ENCODE results near the gene RIPOR3.

Gene RIPOR3

DNA sequence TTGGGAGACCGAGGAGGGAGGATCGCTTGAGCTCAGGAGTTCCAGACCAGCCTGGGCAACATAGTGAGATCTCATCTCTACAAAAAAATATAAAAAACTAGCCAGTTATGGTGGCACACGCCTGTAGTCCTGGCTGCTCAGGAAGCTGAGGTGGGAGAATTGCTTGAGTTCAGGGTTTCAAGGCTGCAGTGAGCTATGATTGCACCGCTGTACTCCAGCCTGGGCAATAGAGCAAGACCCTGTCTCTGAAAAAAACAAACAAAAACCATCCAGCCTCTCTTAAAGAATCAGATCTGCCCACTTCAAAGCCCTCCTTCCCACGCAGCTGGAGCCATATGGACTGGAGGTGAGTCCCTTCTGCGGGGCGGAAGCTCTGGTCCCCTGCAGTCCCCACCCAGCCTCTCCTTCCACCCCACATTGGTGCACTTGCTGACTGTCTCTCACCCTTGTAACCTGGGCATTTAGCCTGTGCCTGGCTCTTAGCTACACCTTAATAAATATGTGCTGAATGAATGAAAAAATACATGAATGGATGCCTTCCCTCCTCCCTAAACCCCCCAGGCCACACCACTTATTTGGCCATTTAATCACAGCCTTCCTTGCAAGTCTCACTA, 32.9 kb upstream of the RIPOR3 start:
- Histone ChIP-seq H3K4me2 (ENCODE audit: low read length, poor library complexity, severe bottlenecking) (no peak overlapping the region), H3K4ac (ENCODE audit: low read depth in 1 of 2, low read length in 2 of 2) (peak overlapping the region; percentile 83 to 94), H3K36me3 (ENCODE audit: control insufficient read depth in 1 of 2, insufficient read depth in 2 of 2, low read depth in 1 of 2, low read length in 2 of 2) (no peaks in the 10 kb centered on the region), H3K4me1 (ENCODE audit: control insufficient read depth, insufficient read depth, low read depth, low read length) (peaks cover 29% of the 10 kb centered on the region), H3K27me3 (ENCODE audit: control insufficient read depth in 1 of 2, insufficient read depth in 1 of 2, low read length in 2 of 2) (no peaks in the 10 kb centered on the region), H3K23ac (ENCODE audit: low read length in 2 of 2) (no peak overlapping the region), H3K18ac (ENCODE audit: low read depth in 1 of 2, low read length in 2 of 2) (peak overlapping the region; percentile 25 to 92), H2BK12ac (ENCODE audit: low read length in 2 of 2) (peak overlapping the region; percentile 72 to 99), H2BK15ac (ENCODE audit: low read depth, poor library complexity, severe bottlenecking) (peak overlapping the region; percentile 55), H3K9me3 (ENCODE audit: control insufficient read depth, low read length) (no peaks in the 10 kb centered on the region), H3K27ac (ENCODE audit: low read length, poor library complexity, severe bottlenecking) (peak overlapping the region; percentile 89), H2AFZ (ENCODE audit: low read depth, low read length) (no peak overlapping the region), H4K91ac (ENCODE audit: low read length) (peak overlapping the region; percentile 71), H4K8ac (ENCODE audit: low read length) (peak overlapping the region; percentile 33), H3K14ac (ENCODE audit: low read length in 2 of 2) (peak overlapping the region in 1 of 2 experiments; percentile 87), H3K9ac (ENCODE audit: low read length) (peak overlapping the region; percentile 71), H3K4me3 (ENCODE audit: insufficient read depth in 1 of 2, low read depth in 1 of 2, low read length in 2 of 2) (peak overlapping the region in 1 of 2 experiments; percentile 29), H2AK5ac (ENCODE audit: low read length, severe bottlenecking) (peak overlapping the region; percentile 45), H2BK120ac (ENCODE audit: low read depth, low read length) (peak overlapping the region; percentile 23), H3K79me1 (replicated peaks; ENCODE audit: low read length, poor library complexity, severe bottlenecking) (no peaks in the 10 kb centered on the region), H2BK5ac (ENCODE audit: low read depth, low read length, poor library complexity, severe bottlenecking) (peak overlapping the region; percentile 57)
- DNase-seq: no peak
- 76% methylated on average over 7 of the region's 7 CpGs for WGBS

DNA sequence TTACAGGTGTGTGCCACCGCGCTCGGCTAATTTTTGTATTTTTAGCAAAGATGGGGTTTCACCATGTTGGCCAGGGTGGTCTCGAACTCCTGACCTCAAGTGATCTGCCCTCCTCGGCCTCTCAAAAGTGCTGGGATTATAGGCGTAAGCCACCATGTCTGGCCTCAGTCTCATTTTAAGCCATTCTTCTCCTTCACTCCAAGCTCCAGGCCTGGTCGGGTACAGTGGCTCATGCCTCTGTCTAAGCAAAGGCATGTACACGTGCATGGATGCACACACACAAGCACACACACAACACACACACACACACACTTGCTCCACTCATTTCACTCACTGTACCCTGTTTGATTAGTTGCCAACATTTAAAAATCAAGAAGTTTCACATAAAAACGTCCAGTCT, 32.3 kb upstream of the RIPOR3 start:
- Histone ChIP-seq H3K4me1 (ENCODE audit: control insufficient read depth, insufficient read depth, low read depth, low read length) (peaks cover 25% of the 10 kb centered on the region), H4K8ac (ENCODE audit: low read length) (no peak overlapping the region), H2BK15ac (ENCODE audit: low read depth, poor library complexity, severe bottlenecking) (peak overlapping the region; percentile 73), H2BK120ac (ENCODE audit: low read depth, low read length) (no peak overlapping the region), H3K4me2 (ENCODE audit: low read length, poor library complexity, severe bottlenecking) (no peak overlapping the region), H4K91ac (ENCODE audit: low read length) (peak overlapping the region; percentile 58), H3K79me1 (replicated peaks; ENCODE audit: low read length, poor library complexity, severe bottlenecking) (no peaks in the 10 kb centered on the region), H3K4ac (ENCODE audit: low read depth in 1 of 2, low read length in 2 of 2) (peak overlapping the region in 1 of 2 experiments; percentile 40), H3K9me3 (ENCODE audit: control insufficient read depth, low read length) (no peaks in the 10 kb centered on the region), H3K27ac (ENCODE audit: low read length, poor library complexity, severe bottlenecking) (no peak overlapping the region), H3K36me3 (ENCODE audit: control insufficient read depth in 1 of 2, insufficient read depth in 2 of 2, low read depth in 1 of 2, low read length in 2 of 2) (no peaks in the 10 kb centered on the region), H3K27me3 (ENCODE audit: control insufficient read depth in 1 of 2, insufficient read depth in 1 of 2, low read length in 2 of 2) (no peaks in the 10 kb centered on the region), H3K9ac (ENCODE audit: low read length) (no peak overlapping the region), H2BK12ac (ENCODE audit: low read length in 2 of 2) (peak overlapping the region in 1 of 2 experiments; percentile 79), H3K18ac (ENCODE audit: low read depth in 1 of 2, low read length in 2 of 2) (peak overlapping the region; percentile 18 to 75), H3K23ac (ENCODE audit: low read length in 2 of 2) (no peak overlapping the region), H3K14ac (ENCODE audit: low read length in 2 of 2) (peak overlapping the region in 1 of 2 experiments; percentile 26), H2AFZ (ENCODE audit: low read depth, low read length) (no peak overlapping the region), H2BK5ac (ENCODE audit: low read depth, low read length, poor library complexity, severe bottlenecking) (no peak overlapping the region), H2AK5ac (ENCODE audit: low read length, severe bottlenecking) (peak overlapping the region; percentile 69), H3K4me3 (ENCODE audit: insufficient read depth in 1 of 2, low read depth in 1 of 2, low read length in 2 of 2) (no peak overlapping the region)
- DNase-seq: no peak
- WGBS: 96% methylated on average over 9 of the region's 9 CpGs

DNA sequence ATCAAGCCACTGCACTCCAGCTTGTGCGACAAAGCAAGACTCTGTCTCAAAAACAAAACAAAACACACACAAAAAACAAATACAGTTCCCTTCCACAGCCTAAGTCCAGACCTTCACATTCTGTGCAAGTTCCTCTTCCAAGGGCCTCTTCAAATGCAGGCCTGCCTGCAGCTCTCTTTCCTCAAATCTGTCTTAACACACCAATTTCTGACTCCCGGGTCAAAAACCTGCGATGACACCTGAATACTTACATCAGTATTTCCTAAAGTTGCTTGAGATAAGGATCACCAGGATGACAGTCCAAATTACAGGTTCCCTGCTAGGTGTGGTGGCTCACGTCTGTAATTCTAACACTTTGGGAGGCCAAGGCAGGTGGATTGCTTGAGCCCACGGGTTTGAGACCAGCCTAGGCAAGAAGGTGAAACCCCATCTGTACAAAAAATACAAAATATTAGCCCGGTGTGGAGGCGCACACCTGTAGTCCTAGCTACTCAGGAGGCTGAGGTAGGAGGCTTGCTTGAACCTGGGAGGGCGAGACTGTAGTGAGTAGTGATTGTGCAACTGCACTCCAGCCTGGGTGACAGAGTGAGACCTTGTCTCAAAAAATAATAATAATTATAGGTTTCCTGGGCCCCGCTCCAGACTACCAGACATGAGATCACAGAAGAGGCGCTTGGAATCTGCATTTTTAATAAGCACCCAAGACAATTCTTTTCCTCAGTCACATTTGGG, 31.2 kb upstream of the RIPOR3 start:
- H3K23ac ChIP-seq (ENCODE audit: low read length in 2 of 2): no peak overlapping the region
- H3K4me2 ChIP-seq (ENCODE audit: low read length, poor library complexity, severe bottlenecking): no peak overlapping the region
- H3K27ac ChIP-seq (ENCODE audit: low read length, poor library complexity, severe bottlenecking): no peak overlapping the region
- no peak overlapping the region for H3K4me3 ChIP-seq (ENCODE audit: insufficient read depth in 1 of 2, low read depth in 1 of 2, low read length in 2 of 2)
- no peak overlapping the region for H4K8ac ChIP-seq (ENCODE audit: low read length)
- H3K27me3 ChIP-seq (ENCODE audit: control insufficient read depth in 1 of 2, insufficient read depth in 1 of 2, low read length in 2 of 2): no peaks in the 10 kb centered on the region
- H3K9ac ChIP-seq (ENCODE audit: low read length): no peak overlapping the region
- peak overlapping the region in 1 of 2 experiments; percentile 67 for H3K18ac ChIP-seq (ENCODE audit: low read depth in 1 of 2, low read length in 2 of 2)
- H3K36me3 ChIP-seq (ENCODE audit: control insufficient read depth in 1 of 2, insufficient read depth in 2 of 2, low read depth in 1 of 2, low read length in 2 of 2): no peaks in the 10 kb centered on the region
- peaks cover 26% of the 10 kb centered on the region for H3K4me1 ChIP-seq (ENCODE audit: control insufficient read depth, insufficient read depth, low read depth, low read length)
- WGBS: 91% methylated on average over 10 of the region's 10 CpGs
- H3K14ac ChIP-seq (ENCODE audit: low read length in 2 of 2): no peak overlapping the region
- no peaks in the 10 kb centered on the region for H3K79me1 ChIP-seq (replicated peaks; ENCODE audit: low read length, poor library complexity, severe bottlenecking)
- H2BK5ac ChIP-seq (ENCODE audit: low read depth, low read length, poor library complexity, severe bottlenecking): no peak overlapping the region
- peak overlapping the region; percentile 31 to 74 for H2BK12ac ChIP-seq (ENCODE audit: low read length in 2 of 2)
- peak overlapping the region; percentile 37 for H2BK15ac ChIP-seq (ENCODE audit: low read depth, poor library complexity, severe bottlenecking)
- H3K4ac ChIP-seq (ENCODE audit: low read depth in 1 of 2, low read length in 2 of 2): peak overlapping the region in 1 of 2 experiments; percentile 20
- DNase-seq: no peak
- no peaks in the 10 kb centered on the region for H3K9me3 ChIP-seq (ENCODE audit: control insufficient read depth, low read length)
- H2BK120ac ChIP-seq (ENCODE audit: low read depth, low read length): no peak overlapping the region
- H2AFZ ChIP-seq (ENCODE audit: low read depth, low read length): no peak overlapping the region
- H4K91ac ChIP-seq (ENCODE audit: low read length): no peak overlapping the region
- peak overlapping the region; percentile 61 for H2AK5ac ChIP-seq (ENCODE audit: low read length, severe bottlenecking)

DNA sequence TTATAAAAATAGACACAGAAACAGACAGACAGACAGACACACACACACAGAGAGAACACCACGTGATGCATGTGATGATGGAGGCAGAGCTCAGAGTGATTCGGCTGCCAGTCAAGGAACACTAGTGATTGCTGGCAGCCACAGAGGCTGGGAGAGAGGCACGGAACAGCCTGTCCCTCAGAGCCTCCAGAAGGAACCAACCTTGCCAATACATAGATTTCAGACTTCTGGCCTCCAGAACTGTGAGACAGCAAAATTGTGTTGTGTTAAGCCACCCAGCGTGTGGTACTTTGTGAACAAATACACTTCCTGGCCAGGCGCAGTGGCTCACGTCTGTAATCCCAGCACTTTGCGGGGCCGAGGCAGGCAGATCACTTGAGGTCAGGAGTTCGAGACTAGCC, 30.5 kb upstream of the RIPOR3 start:
- Histone ChIP-seq H3K9ac (ENCODE audit: low read length) (peak overlapping the region; percentile 16), H3K14ac (ENCODE audit: low read length in 2 of 2) (peak overlapping the region in 1 of 2 experiments; percentile 26), H2BK12ac (ENCODE audit: low read length in 2 of 2) (peak overlapping the region; percentile 65 to 86), H3K23ac (ENCODE audit: low read length in 2 of 2) (no peak overlapping the region), H3K36me3 (ENCODE audit: control insufficient read depth in 1 of 2, insufficient read depth in 2 of 2, low read depth in 1 of 2, low read length in 2 of 2) (no peaks in the 10 kb centered on the region), H2AFZ (ENCODE audit: low read depth, low read length) (peak overlapping the region; percentile 36), H2AK5ac (ENCODE audit: low read length, severe bottlenecking) (peak overlapping the region; percentile 79), H2BK120ac (ENCODE audit: low read depth, low read length) (no peak overlapping the region), H3K4me1 (ENCODE audit: control insufficient read depth, insufficient read depth, low read depth, low read length) (peaks cover 26% of the 10 kb centered on the region), H3K4me3 (ENCODE audit: insufficient read depth in 1 of 2, low read depth in 1 of 2, low read length in 2 of 2) (no peak overlapping the region), H3K9me3 (ENCODE audit: control insufficient read depth, low read length) (no peaks in the 10 kb centered on the region), H3K4me2 (ENCODE audit: low read length, poor library complexity, severe bottlenecking) (no peak overlapping the region), H4K8ac (ENCODE audit: low read length) (peak overlapping the region; percentile 7), H3K27me3 (ENCODE audit: control insufficient read depth in 1 of 2, insufficient read depth in 1 of 2, low read length in 2 of 2) (no peaks in the 10 kb centered on the region), H3K4ac (ENCODE audit: low read depth in 1 of 2, low read length in 2 of 2) (no peak overlapping the region), H3K27ac (ENCODE audit: low read length, poor library complexity, severe bottlenecking) (no peak overlapping the region), H4K91ac (ENCODE audit: low read length) (peak overlapping the region; percentile 59), H3K79me1 (replicated peaks; ENCODE audit: low read length, poor library complexity, severe bottlenecking) (no peaks in the 10 kb centered on the region), H2BK5ac (ENCODE audit: low read depth, low read length, poor library complexity, severe bottlenecking) (peak overlapping the region; percentile 35), H2BK15ac (ENCODE audit: low read depth, poor library complexity, severe bottlenecking) (no peak overlapping the region), H3K18ac (ENCODE audit: low read depth in 1 of 2, low read length in 2 of 2) (peak overlapping the region; percentile 33 to 67)
- 73% methylated on average over 9 of the region's 9 CpGs for WGBS
- no peak for DNase-seq

Measured in mesenchymal stem cell (in vitro differentiated cells and primary cell).